Mesenchymal stem cell (in vitro differentiated cells and primary cell): Measurements from ENCODE around the gene FIP1L1.

Experiments used
- DNase-seq: peaks from one replicate; pipeline ENCODE4 v3.0.0-alpha.2; 2013
- H2AFZ ChIP-seq: one replicate; pipeline ENCODE4 v1.6.1; 2013; ENCODE audit warnings: low read depth, mild to moderate bottlenecking, control low read depth, inconsistent platforms, low read length, moderate library complexity
- H2AK5ac ChIP-seq: 2 replicates; pipeline ENCODE4 v1.6.1; 2013; ENCODE audit warnings: low read length, moderate library complexity, mild to moderate bottlenecking, inconsistent platforms; ENCODE audit not compliant: severe bottlenecking
- H2BK120ac ChIP-seq: one replicate; pipeline ENCODE4 v1.6.1; 2013; ENCODE audit warnings: low read depth, mild to moderate bottlenecking, inconsistent platforms, low read length, moderate library complexity
- H2BK12ac ChIP-seq, 2 experiments: one replicate each; pipeline ENCODE4 v1.6.1; 2013; ENCODE audit warnings: inconsistent platforms in 2 of 2, low read length in 2 of 2, mild to moderate bottlenecking in 2 of 2, moderate library complexity in 2 of 2, control low read depth in 1 of 2
- H2BK15ac ChIP-seq: one replicate; pipeline ENCODE4 v1.6.1; 2013; ENCODE audit warnings: mild to moderate bottlenecking, low read depth, inconsistent platforms; ENCODE audit not compliant: poor library complexity, severe bottlenecking
- H2BK5ac ChIP-seq: 2 replicates; pipeline ENCODE4 v1.6.1; 2013; ENCODE audit warnings: low read depth, mild to moderate bottlenecking, low read length, control low read depth, inconsistent platforms; ENCODE audit not compliant: poor library complexity, severe bottlenecking
- H3K14ac ChIP-seq, 2 experiments: one replicate each; pipeline ENCODE4 v1.6.1; 2013; ENCODE audit warnings: inconsistent platforms in 2 of 2, low read length in 2 of 2, control low read depth in 1 of 2, mild to moderate bottlenecking in 1 of 2, moderate library complexity in 1 of 2
- H3K18ac ChIP-seq, 2 experiments: one replicate each; pipeline ENCODE4 v1.6.1; 2013; ENCODE audit warnings: inconsistent platforms in 2 of 2, low read length in 2 of 2, control low read depth in 1 of 2, low read depth in 1 of 2, mild to moderate bottlenecking in 1 of 2
- H3K23ac ChIP-seq, 2 experiments: one replicate each; pipeline ENCODE4 v1.6.1; 2013; ENCODE audit warnings: inconsistent platforms in 2 of 2, low read length in 2 of 2, mild to moderate bottlenecking in 2 of 2, moderate library complexity in 2 of 2, control low read depth in 1 of 2
- H3K27ac ChIP-seq: 2 replicates; pipeline ENCODE4 v1.5.1; 2013; ENCODE audit warnings: mild to moderate bottlenecking, moderate library complexity, low read length, control low read depth, inconsistent platforms; ENCODE audit not compliant: poor library complexity, severe bottlenecking
- H3K27me3 ChIP-seq, 2 experiments: 2 replicates each; pipeline versions ENCODE4 v1.6.1 to v1.7.0; 2013; ENCODE audit warnings: low read length in 2 of 2, mild to moderate bottlenecking in 2 of 2, moderate library complexity in 2 of 2, control low read depth in 1 of 2, inconsistent platforms in 1 of 2; ENCODE audit not compliant: control insufficient read depth in 1 of 2, insufficient read depth in 1 of 2
- H3K36me3 ChIP-seq, 2 experiments: 2 replicates each; pipeline versions ENCODE4 v1.6.1 to v1.7.0; 2013; ENCODE audit warnings: low read length in 2 of 2, control low read depth in 1 of 2, inconsistent platforms in 1 of 2, low read depth in 1 of 2, mild to moderate bottlenecking in 1 of 2; ENCODE audit not compliant: insufficient read depth in 2 of 2, control insufficient read depth in 1 of 2
- H3K4ac ChIP-seq, 2 experiments: one replicate each; pipeline ENCODE4 v1.6.1; 2013; ENCODE audit warnings: inconsistent platforms in 2 of 2, low read length in 2 of 2, mild to moderate bottlenecking in 2 of 2, moderate library complexity in 2 of 2, control low read depth in 1 of 2, low read depth in 1 of 2
- H3K4me1 ChIP-seq: 2 replicates; pipeline ENCODE4 v1.6.1; 2013; ENCODE audit warnings: low read depth, low read length, control low read depth; ENCODE audit not compliant: control insufficient read depth, insufficient read depth
- H3K4me2 ChIP-seq: 2 replicates; pipeline ENCODE4 v1.6.1; 2013; ENCODE audit warnings: low read length, mild to moderate bottlenecking, inconsistent platforms; ENCODE audit not compliant: poor library complexity, severe bottlenecking
- H3K4me3 ChIP-seq, 2 experiments: 2 replicates each; pipeline versions ENCODE4 v1.5.1 to v1.7.0; 2013; ENCODE audit warnings: low read length in 2 of 2, mild to moderate bottlenecking in 2 of 2, control low read depth in 1 of 2, low read depth in 1 of 2; ENCODE audit not compliant: insufficient read depth in 1 of 2
- H3K79me1 ChIP-seq: replicated peaks from 2 replicates; pipeline ENCODE4 v1.6.1; 2013; ENCODE audit warnings: mild to moderate bottlenecking, control low read depth, low read length, inconsistent platforms; ENCODE audit not compliant: poor library complexity, severe bottlenecking
- H3K9ac ChIP-seq: 2 replicates; pipeline ENCODE4 v1.7.0; 2013; ENCODE audit warnings: mild to moderate bottlenecking, low read length, moderate library complexity
- H3K9me3 ChIP-seq: 2 replicates; pipeline ENCODE4 v1.7.0; 2013; ENCODE audit warnings: mild to moderate bottlenecking, low read length; ENCODE audit not compliant: control insufficient read depth
- H4K8ac ChIP-seq: one replicate; pipeline ENCODE4 v1.6.1; 2013; ENCODE audit warnings: inconsistent platforms, mild to moderate bottlenecking, low read length, moderate library complexity
- H4K91ac ChIP-seq: one replicate; pipeline ENCODE4 v1.6.1; 2013; ENCODE audit warnings: mild to moderate bottlenecking, low read length, inconsistent platforms
- WGBS: methylation state at CpG from one replicate; pipeline ENCODE4 v1.1.7; 2013; ENCODE audit warnings: mixed read lengths; 5-methylcytosine and 5-hydroxymethylcytosine counted together

Gene FIP1L1

DNA sequence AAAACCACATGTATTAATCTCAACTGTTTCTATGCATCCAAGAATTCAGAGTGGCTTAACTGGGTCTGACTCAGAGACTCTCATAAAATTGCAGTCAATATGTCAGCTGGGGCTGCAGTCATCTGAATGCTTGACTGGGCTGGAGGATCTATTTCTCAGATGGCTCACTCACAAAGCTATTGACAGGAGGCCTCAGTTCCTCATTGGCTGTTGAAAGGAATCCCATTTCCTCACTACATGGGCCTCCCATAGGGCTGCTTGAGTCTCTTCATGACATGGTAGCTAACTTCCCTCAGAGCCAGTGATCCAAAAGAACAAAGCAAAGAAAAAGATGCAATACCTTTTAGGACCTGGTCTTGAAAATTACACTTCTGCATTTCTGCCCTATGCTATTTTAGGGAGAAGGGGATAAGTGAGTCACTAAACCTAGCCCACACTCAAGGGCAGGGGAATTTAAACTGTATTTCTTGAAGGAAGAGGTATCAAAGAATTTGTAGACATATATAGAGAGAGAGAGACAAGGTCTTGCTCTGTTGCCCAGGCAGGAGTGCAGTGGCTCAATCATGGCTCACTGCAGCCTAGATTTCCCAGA lies 21.4 kb upstream of the FIP1L1 start:
- Histone ChIP-seq H3K36me3 (peaks cover 4 to 24% of the 10 kb centered on the region in 2 experiments), H3K79me1 (peaks cover 16% of the 10 kb centered on the region), H3K23ac (no peak overlapping the region), H3K18ac (no peak overlapping the region), H2BK5ac (no peak overlapping the region), H2AK5ac (no peak overlapping the region), H3K27me3 (no peaks in the 10 kb centered on the region), H3K27ac (no peak overlapping the region), H3K14ac (no peak overlapping the region), H2BK120ac (no peak overlapping the region), H3K4me1 (no peaks in the 10 kb centered on the region), H2BK12ac (no peak overlapping the region), H4K8ac (no peak overlapping the region), H3K4ac (no peak overlapping the region), H3K9ac (no peak overlapping the region), H3K9me3 (no peaks in the 10 kb centered on the region), H2BK15ac (no peak overlapping the region), H3K4me2 (no peak overlapping the region), H4K91ac (no peak overlapping the region), H2AFZ (no peak overlapping the region), H3K4me3 (no peak overlapping the region)
- DNase-seq: no peak

DNA sequence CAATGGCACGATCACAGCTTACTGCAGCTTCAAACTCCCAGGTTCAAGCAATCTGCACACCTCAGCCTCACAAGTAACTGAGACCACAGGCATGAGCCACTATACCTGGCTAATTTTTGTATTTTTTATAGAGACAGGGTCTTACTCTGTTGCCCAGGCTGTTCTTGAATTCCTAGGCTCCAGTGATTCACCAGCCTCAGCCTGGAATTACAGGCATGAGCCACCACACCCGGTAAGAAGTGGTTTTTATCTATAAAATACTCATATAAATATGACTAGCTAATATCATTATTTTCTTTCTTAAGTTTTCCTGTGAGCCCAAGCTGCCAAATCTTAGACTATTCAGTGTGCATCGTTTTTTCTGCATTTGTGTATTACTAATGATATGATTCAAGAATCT lies 16.0 kb upstream of the FIP1L1 start:
- no peak overlapping the region for H3K23ac ChIP-seq
- DNase-seq: no peak
- H3K9ac ChIP-seq: peak overlapping the region; percentile 67
- peak overlapping the region in 1 of 2 experiments; percentile 92 for H3K4me3 ChIP-seq
- H3K36me3 ChIP-seq: no peaks in the 10 kb centered on the region
- H3K4ac ChIP-seq: no peak overlapping the region
- no peak overlapping the region for H3K14ac ChIP-seq
- no peak overlapping the region for H2BK12ac ChIP-seq
- H2AFZ ChIP-seq: no peak overlapping the region
- no peak overlapping the region for H2BK5ac ChIP-seq
- H2BK120ac ChIP-seq: no peak overlapping the region
- no peak overlapping the region for H3K27ac ChIP-seq
- H3K18ac ChIP-seq: no peak overlapping the region
- 100% methylated on average over 1 of the region's 3 CpGs for WGBS
- no peak overlapping the region for H4K8ac ChIP-seq
- H3K27me3 ChIP-seq: no peaks in the 10 kb centered on the region
- H3K4me1 ChIP-seq: no peaks in the 10 kb centered on the region
- H3K79me1 ChIP-seq: peaks cover 18% of the 10 kb centered on the region
- no peak overlapping the region for H2BK15ac ChIP-seq
- H4K91ac ChIP-seq: no peak overlapping the region
- H3K9me3 ChIP-seq: no peaks in the 10 kb centered on the region
- no peak overlapping the region for H3K4me2 ChIP-seq
- no peak overlapping the region for H2AK5ac ChIP-seq

DNA sequence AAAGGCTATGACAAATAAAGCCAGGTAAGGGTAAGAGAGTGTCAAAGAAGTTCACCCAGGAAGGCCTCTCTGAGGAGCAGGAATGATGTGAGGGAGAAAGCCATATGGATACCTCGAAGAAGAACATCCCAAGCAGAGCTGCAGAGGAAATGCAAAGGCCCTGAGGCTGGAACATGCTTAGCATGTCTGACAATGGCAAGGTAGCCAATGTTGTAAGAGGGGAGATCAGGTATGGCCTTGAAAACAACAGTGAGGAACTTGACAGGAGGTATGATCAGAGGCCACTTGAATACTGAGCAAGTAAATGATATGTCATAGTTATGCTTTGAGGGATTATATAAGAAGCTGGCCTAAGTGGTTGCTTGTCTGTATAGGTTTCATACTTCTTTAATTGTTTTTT lies 15.3 kb upstream of the FIP1L1 start:
- Histone ChIP-seq H4K91ac (no peak overlapping the region), H3K14ac (no peak overlapping the region), H3K9me3 (no peaks in the 10 kb centered on the region), H3K4me1 (no peaks in the 10 kb centered on the region), H3K27me3 (no peaks in the 10 kb centered on the region), H2BK15ac (no peak overlapping the region), H2AFZ (no peak overlapping the region), H2BK5ac (no peak overlapping the region), H3K18ac (no peak overlapping the region), H3K4me2 (no peak overlapping the region), H3K27ac (no peak overlapping the region), H2AK5ac (no peak overlapping the region), H3K9ac (peak overlapping the region; percentile 67), H3K4me3 (peak overlapping the region in 1 of 2 experiments; percentile 92), H3K4ac (peak overlapping the region in 1 of 2 experiments; percentile 10), H2BK12ac (no peak overlapping the region), H3K79me1 (peaks cover 18% of the 10 kb centered on the region), H3K36me3 (no peaks in the 10 kb centered on the region), H4K8ac (no peak overlapping the region), H3K23ac (no peak overlapping the region), H2BK120ac (no peak overlapping the region)
- 91% methylated on average over 1 of the region's 1 CpG for WGBS
- DNase-seq: no peak

DNA sequence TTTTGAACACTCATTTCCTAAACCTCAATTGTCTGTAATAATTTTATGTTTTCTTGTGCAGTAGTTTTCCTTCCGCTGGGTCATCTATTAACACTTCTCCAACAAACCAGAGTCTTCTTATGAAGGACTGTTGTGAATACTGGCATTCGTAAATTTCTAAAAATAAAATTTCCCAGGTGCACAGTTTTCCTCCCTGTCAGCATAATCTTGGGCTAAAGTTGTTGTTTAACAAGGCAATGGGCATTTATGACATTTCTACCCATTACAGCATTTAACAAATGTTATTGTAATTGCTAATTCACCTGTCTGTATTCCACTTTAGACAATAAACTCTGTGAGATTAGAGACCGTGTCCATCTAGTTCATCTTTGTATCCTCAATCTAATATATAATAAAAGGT lies 12.8 kb upstream of the FIP1L1 start:
- H3K27ac ChIP-seq: no peak overlapping the region
- no peak overlapping the region for H3K4ac ChIP-seq
- H2BK120ac ChIP-seq: no peak overlapping the region
- peaks cover 16% of the 10 kb centered on the region for H3K79me1 ChIP-seq
- peaks cover 0 to 10% of the 10 kb centered on the region in 2 experiments for H3K27me3 ChIP-seq
- H3K4me1 ChIP-seq: no peaks in the 10 kb centered on the region
- H3K36me3 ChIP-seq: no peaks in the 10 kb centered on the region
- no peak overlapping the region for H3K18ac ChIP-seq
- H2BK15ac ChIP-seq: no peak overlapping the region
- no peak overlapping the region for H2AFZ ChIP-seq
- H4K91ac ChIP-seq: no peak overlapping the region
- peak overlapping the region; percentile 64 for H3K4me2 ChIP-seq
- H3K4me3 ChIP-seq: peak overlapping the region in 1 of 2 experiments; percentile 92
- no CpG with 5 or more reads among the region's 3 CpGs for WGBS
- H3K14ac ChIP-seq: no peak overlapping the region
- no peak overlapping the region for H2BK5ac ChIP-seq
- DNase-seq: no peak
- H2BK12ac ChIP-seq: no peak overlapping the region
- no peak overlapping the region for H2AK5ac ChIP-seq
- H3K9ac ChIP-seq: peak overlapping the region; percentile 87
- H4K8ac ChIP-seq: no peak overlapping the region
- H3K9me3 ChIP-seq: no peaks in the 10 kb centered on the region
- H3K23ac ChIP-seq: no peak overlapping the region
